Measurements from ENCODE around the gene ATN1. TPM values are rescaled to one million over a fixed set of nuclear protein-coding genes. Genes with fewer than 3 reads are reported as not detected.

ATN1 gene
- total and polyA plus RNA-seq, 9 of the 15 experiments (the other 6 are each of a cell fraction or from before 2014, with no cell fraction given): 0.15 to 49.8 (median 2.7) TPM

- POLR2A ChIA-PET: interaction anchor here (0.8 to 1.7 kb wide), 4 partner anchors 10 to 17 kb away, joined by 3 to 6 read pairs (median 4); partner anchors contain the start of genes SPSB2 and TPI1
- Histone ChIP-seq H3K9me1 (ENCODE audit: control insufficient read depth, insufficient read depth, low read length) (no peaks in the 10 kb centered on the region), H3K4me3 (no peak overlapping the region), H3K27me3 (ENCODE audit: control insufficient read depth in 2 of 2, insufficient read depth in 2 of 2, low read length in 2 of 2) (no peaks in the 10 kb centered on the region), H4K20me1 (replicated peaks; ENCODE audit: control insufficient read depth, insufficient read depth, low read length) (no peaks in the 10 kb centered on the region), H3K27ac (ENCODE audit: extremely low read depth, low read depth, low read length) (no peak overlapping the region), H3K36me3 (ENCODE audit: control insufficient read depth, insufficient read depth, low read length) (peaks cover 14% of the 10 kb centered on the region; the same call in 1 of the 3 replicates), H3K9ac (ENCODE audit: insufficient read depth in 1 of 2, low read depth in 2 of 2, low read length in 2 of 2) (no peak overlapping the region), H3K4me1 (replicated peaks in 1 of 2; ENCODE audit: control insufficient read depth in 2 of 2, insufficient read depth in 2 of 2, low read length in 2 of 2) (peaks cover 3 to 9% of the 10 kb centered on the region in 2 experiments; a peak in 2 of 5 replicates), H3K79me2 (ENCODE audit: control insufficient read depth, insufficient read depth, low read length) (no peaks in the 10 kb centered on the region), H2AFZ (ENCODE audit: low read depth, low read length) (no peak overlapping the region), H3K9me3 (replicated peaks; ENCODE audit: control insufficient read depth, insufficient read depth, low read depth, low read length) (no peaks in the 10 kb centered on the region), H3K4me2 (ENCODE audit: insufficient read depth, low read length) (no peak overlapping the region)
- WGBS (ENCODE audit: insufficient coverage, low coverage, missing lambda C conversion rate): 54% methylated on average over 17 of the region's 22 CpGs
- ATAC-seq: no peak
- in situ Hi-C loops (cut with MboI): no loop called here
- BruUV-seq (replicated peaks): no TSS peak
- no peak for FAIRE-seq
- no peak for DNase-seq (ENCODE audit: extremely low read depth in 1 of 4, low spot score in 3 of 4)
- no peak for TF ChIP-seq ZNF354B (CRISPR knock-in tag; IDR thresholded peaks at IDR 0.05)
- TF ChIP-seq SNIP1 (IDR thresholded peaks at IDR 0.05; ENCODE audit: low read depth): no peak
- no peak for TF ChIP-seq SREBF1 (IDR thresholded peaks at IDR 0.05; ENCODE audit: borderline replicate concordance, low read depth, low read length)
- TF ChIP-seq RCOR1 (IDR thresholded peaks at IDR 0.05; ENCODE audit: borderline replicate concordance in 1 of 2, low read depth in 2 of 2, low read length in 2 of 2): no peak
- no peak for TF ChIP-seq MITF (IDR thresholded peaks at IDR 0.05)
- no peak for TF ChIP-seq TFAM (CRISPR knock-in tag; conservative IDR thresholded peaks at IDR 0.05)
- CTCF ChIA-PET (ENCODE audit: low intra/inter-chr PET ratio): no interaction called here
- intact Hi-C loops (cut with micrococcal nuclease): no loop called here
These were observed 43.2 kb upstream of the ATN1 start for GRCh38 chr12:6884539-6884938.

Data from K562 (cell line).